CD4-positive, alpha-beta T cell treated with Interleukin-15 for 1 hour (primary cell): ENCODE measurements around the gene CAPRIN1.
"Not testable (repeated sequence)": the region's sequence is repeated elsewhere in the genome, so short reads cannot be mapped to it uniquely, and the experiment has no call there.

ENCODE experiments used
- DNase-seq: peaks from one replicate; pipeline ENCODE4 v3.0.0-alpha.2; 2020

Gene CAPRIN1

DNA sequence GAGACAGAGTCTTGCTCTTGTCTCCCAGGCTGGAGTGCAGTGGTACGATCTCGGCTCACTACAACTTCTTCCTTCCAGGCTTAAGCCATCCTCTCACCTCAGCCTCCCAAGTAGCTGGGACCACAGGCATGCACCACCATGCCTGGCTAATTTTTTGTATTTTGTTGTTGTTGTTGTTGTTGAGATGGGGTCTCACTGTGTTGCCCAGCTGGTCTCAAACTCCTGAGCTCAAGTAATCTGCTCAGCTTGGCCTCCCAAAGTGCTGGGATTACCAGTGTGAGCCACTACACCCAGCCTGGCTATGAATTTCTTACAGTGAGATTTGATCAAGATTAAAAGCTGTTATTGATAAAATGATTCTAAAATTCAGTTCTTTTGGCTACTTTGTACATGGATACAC, 43.4 kb downstream of the CAPRIN1 start:
- not testable (repeated sequence) for DNase-seq

DNA sequence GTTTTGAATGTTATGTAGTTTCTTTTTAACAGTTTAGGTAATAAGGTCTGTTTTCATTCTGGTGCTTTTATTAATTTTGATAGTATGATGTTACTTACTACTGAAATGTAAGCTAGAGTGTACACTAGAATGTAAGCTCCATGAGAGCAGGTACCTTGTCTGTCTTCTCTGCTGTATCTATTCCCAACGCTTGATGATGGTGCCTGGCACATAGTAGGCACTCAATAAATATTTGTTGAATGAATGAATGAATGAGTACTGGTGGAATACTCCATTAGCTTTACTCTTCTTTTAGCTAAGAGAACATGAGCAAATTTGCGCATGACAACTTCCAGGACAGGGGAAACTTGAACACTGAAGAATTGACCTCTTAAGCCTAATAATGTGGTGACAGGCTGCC, 47.3 kb downstream of the CAPRIN1 start:
- DNase-seq = no peak

DNA sequence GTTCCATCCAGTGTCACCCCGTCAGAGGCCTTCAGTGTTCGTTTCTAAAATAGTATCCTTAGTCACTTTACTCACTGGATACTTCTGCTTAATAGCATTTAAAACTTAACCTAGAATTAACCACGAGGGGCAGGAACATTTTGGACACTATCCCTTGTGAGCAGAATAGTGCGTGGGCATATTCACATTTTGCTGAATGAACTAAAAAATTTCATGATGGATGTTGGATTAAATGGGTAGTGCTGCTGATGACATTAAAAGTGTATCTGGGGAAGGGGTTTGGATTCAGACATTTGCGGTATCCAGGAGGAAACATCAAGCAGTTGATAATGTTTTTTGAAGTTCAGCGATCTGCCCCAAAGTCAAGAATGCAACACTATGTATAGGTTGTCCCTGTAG, 53.1 kb downstream of the CAPRIN1 start:
- no peak for DNase-seq

DNA sequence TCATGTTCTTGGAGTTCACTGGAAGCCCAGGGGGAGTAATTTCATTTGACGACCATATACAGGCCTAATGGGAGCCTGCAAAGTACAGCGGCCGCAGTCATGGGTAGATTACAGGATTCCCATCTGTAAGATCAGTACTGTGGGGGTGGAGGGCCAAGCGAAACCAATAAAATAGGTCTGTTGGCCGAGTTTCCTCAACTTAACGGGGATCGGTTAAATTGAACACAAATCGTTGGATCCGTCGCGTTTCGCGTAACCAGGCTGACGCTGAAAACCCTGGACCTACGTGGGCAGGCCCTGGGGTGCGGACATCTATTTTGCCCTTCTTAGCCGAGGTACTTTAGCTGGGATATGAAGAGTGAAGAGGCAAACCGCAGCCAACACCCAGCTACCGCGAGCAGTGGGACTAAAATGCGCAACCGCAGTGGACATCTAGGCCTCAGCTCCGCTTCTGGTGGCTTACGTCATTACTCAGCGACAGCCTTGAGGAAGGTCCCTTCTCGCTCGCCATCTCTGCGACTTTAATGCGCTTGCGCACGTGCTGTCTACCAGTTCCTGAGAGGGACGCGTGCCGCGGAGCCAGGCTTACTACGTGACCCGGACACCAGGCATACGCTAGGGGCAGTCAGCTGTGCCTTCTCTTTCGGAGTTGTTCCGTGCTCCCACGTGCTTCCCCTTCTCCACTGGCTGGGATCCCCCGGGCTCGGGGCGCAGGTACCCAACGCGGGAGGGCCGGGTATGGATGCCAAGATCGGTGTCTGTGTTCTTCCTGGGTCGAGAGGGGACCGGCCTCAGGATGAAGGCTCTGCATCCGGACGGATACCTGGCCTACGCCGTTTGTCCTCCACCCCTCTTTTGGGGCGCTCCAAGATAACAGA, 53.8 kb downstream of the CAPRIN1 start, which contains the start of gene NAT10:
Gene NAT10, plus strand, starts transcription at position 551 of the 878 bp plus-strand sequence. CDS start 2,597 bp downstream, outside the sequence.
- peak; percentile 99 for DNase-seq

DNA sequence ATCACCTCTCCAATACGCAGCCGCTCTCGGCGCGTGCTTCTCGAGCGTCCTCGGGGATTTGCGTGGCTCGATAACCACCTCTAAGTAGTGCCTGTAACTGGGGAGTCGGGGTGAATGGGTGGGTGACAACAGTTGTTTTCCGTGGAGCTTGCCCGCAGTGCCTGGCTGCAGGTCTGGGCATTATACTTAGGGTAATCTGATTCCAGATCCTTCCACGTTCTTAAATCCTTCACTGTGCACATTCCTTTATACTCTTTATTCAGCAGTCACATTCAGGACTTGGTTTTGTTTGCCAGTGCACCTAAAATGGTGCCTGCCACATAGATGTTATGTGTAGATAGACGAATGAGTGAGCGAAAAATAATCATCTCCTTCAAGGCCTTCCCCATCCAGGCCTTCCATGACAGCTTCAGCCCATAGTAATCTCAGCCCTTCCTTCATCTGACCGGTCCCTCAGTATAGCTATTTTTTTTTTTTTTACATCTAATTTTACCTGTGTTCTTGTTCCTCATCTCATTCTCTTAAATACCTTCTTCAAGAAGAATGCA, 54.5 kb downstream of the CAPRIN1 start:
- no peak for DNase-seq

- no peak for DNase-seq
These were observed 60.3 kb downstream of the CAPRIN1 start for GRCh38 chr11:34111722-34112270.

- no peak for DNase-seq
These were observed 62.5 kb downstream of the CAPRIN1 start for GRCh38 chr11:34114014-34114413.

DNA sequence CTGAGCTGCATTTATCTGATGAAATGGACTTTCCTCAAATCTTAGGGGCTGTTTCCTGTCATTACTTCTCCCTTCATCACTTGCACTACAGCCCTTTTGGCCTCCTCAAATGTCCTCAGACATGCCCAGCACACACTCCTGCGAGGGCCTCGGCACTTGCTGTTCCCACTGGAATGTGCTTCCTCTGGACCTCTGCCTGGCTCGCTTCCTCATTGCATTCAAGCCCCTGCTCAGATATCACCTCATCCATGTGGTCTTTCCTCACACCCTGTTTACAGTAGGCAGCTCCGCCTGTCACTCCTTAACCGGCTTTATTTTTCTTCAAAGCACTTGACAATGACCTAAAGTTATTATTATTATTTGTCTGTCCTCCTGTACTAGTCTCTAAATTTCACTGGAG, 62.9 kb downstream of the CAPRIN1 start:
- no peak for DNase-seq

DNA sequence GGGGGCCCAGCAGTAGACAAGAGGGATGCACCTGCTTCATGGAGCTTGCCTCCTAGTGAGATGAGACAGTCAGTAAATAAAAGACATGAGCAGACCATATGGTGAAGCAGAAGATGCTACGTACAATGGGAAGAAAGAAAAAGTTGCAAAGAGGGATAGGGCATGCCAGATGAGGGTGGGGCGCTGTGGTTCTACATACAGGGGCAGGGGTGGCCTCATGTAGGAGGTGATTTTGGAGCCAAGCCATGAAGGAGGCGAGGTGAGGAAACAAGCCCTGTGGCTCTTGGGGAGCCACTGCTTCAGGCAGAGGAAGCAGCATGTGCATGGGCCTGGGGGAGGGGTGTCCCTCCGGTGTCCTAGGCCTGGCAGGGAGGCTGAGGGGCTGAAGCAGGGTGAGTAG, 69.1 kb downstream of the CAPRIN1 start:
- DNase-seq = no peak

DNA sequence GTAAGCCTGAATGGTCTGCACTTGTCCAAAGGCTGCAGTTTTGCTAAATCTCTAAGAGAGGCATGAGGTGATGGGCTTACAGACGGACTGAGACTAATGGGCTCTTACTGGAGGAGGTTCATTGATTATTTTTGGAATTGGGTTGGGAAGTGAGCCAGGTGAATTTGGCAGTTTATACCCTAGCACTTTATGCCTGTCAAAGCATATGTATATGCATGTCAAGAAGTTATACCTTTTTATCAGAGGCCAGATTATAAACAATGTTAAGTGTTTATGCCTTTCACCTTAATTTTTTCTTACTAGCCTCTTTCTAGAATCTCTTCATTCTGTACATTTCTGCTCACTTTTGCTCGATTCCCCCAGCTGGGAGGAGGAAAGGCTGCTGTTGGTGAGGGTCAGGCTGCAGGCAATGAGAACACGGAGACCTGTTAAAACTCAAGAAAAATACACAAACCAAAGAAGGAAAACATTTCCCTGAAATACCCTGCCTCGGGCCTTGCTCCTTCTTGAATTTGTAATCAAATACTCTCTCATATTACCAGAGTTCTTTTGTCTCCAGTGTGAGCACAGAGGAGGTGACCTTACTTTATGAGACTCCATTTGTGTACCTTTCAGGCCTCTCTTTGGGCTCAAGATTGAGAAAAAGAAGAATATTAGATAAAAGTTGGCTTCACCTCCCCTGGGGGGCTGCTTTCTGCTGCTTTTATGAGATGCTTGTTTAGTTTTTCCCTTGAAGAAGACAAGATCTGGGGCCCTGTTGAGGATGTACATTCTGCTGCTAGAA, 73.5 kb downstream of the CAPRIN1 start:
- DNase-seq = no peak

GRCh38 chr11:34126959-34127848, 75.7 kb downstream of the CAPRIN1 start:
- no peak for DNase-seq

DNA sequence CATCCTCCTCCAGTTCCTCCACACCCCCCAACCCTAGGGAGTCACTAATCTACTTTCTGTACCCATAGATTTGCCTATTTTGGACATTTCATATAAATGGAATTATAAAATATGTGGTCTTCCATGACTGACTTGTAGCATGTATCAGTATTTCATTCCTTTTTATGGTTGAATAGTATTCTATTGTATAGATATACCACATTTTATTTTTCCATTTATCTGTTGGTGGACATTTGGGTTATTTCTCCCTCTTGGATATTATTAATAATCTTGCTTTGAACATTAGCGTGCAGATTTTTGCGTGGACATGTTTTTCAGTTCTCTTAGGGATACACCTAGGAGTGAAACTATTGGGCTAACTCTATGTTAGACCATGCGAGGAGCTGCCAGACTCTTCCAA, 77.3 kb downstream of the CAPRIN1 start:
- DNase-seq = no peak

DNA sequence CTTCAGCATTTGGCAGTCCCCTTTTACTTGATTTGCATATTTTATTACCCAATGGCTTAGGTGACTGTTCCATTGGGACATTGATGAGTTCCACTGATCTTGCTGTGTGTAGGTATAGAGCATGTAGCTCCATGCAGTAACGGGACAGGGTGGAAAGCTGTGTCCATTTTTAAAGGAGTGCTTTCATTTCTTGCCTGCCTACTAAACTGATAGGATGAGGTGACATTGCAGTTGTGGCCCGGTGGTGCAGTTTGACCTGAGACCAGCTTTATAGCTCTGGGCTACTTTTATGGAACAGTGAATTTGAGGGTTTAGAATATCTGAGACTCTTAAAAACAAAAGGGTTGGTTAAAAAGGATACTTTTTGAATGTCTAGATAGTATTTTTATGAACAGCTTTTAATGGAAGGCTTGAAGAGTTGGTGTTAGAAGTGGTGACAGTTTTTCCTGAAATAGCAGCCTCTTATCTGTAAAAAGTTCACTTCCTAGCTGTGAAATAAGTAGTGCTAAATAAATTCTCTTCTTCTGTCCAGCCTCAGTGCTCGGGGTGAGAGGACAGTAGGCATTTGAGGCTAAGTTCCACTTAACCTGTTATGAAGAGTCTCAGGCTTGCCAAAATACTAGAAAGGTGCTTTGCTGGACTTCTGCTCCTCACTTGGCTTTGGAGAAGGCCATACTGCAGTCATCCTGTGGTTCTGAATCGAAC, 80.9 kb downstream of the CAPRIN1 start:
- no peak for DNase-seq

DNA sequence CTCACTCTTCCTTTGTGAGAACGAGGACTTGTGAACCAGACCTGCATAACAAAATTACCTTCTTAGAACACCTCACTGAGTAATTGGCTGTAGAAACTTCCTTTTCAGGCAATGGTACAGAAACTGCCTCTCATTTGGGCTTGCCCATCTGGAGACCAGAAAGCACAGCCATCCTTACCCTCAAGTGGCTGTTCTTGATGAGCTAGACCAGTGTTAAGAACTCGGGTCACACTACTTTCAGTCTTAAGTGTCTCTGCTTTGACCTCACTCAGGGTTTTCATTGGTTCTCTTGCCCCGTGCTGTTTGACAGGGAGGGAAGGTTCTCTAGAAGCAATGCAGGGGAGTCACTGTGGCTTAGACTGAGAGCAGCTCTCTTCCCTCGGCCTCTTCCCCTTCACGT, 83.2 kb downstream of the CAPRIN1 start:
- DNase-seq = no peak

- DNase-seq = no peak
These were observed 83.9 kb downstream of the CAPRIN1 start for GRCh38 chr11:34135439-34135838.

DNA sequence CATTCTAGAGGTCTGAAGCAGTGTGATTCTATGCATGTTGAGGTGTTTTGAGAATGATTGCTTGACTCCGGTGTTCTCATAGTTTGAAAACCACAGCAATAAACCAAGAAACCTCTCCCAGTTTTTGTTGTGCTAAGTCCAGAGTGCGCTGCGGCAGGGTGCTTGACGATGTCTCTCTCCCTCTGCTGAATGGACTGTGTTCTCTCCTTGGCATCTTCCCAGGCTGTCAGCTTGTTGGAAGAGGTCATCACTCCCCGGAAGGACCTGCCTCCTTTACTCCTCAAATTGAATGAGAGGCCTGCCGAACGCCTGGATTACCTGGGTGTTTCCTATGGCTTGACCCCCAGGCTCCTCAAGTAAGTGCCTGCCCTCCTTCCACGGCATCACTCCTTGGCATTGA, 84.9 kb downstream of the CAPRIN1 start:
- DNase-seq = no peak

- DNase-seq = no peak
These were observed 87.8 kb downstream of the CAPRIN1 start for GRCh38 chr11:34139346-34139745.

DNA sequence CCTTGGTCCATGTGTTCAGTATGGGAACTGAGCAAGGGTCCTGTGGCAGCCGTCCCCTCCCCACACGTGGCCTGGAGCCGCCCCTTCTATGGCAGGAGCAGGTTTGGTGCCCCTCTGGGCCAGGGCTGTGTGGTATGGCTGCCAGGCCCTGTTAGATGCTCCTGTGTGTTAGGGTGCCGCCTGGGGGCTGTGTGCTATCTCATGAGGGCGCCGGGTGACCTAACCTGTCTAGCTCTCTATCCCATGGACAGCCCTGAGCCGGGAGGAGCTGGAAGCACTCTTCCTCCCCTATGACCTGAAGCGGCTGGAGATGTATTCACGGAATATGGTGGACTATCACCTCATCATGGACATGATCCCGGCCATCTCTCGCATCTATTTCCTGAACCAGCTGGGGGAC, 88.6 kb downstream of the CAPRIN1 start:
- no peak for DNase-seq

DNA sequence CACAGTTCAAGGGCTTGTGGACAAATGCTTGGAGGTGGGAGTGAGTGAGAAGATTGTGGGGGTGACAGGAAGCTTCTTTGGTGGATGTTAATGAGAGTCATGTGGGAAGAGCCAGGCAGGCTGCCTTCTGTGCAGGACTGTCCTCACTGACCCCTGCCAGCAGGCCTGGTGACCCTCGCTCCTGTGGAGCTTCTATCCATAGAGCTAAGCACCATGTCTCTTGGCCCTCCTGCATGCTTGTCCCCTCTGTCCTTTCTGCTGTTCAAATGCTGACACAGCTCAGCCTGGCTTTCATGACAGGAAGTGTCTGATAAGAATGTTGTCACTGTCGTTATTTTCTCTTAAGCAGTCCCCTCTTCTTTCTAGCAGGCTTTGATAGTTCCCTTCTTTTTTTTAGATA, 91.5 kb downstream of the CAPRIN1 start:
- no peak for DNase-seq

GRCh38 chr11:34145073-34145472, 93.5 kb downstream of the CAPRIN1 start:
- no peak for DNase-seq

DNA sequence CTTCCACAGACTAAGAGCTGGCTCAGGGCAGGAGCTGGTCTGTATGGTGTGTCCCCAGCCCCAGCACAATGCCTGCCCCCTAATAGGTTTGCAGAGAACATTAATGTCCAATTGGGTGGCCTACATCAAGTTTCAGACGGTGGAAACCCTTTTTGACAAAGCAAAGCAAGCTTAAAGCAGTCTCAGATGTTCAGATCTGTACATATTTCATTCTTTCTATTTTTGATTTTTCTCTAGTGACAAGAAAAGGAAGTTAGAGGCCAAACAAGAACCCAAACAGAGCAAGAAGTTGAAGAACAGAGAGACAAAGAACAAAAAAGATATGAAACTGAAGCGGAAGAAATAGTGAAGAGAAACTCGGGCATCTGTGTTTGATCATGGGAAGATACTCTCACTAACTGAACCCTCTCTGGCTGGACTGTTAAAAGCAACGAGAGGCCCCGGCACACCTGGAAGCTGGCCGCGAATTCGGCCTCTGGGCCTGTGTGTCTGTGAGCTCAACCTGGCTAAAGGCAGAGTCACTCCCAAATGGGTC, 94.4 kb downstream of the CAPRIN1 start:
- DNase-seq = no peak
